ENCODE data around the gene UST.
A peak's percentile ranks its signal among the peaks of the same experiment; 100 is the strongest.
"Not testable (repeated sequence)": the region's sequence is repeated elsewhere in the genome, so short reads cannot be mapped to it uniquely, and the experiment has no call there.

The UST gene

GRCh38 chr6:148904896-148905870 lies 158.4 kb downstream of the UST start:
- DNase-seq (ENCODE audit: low read depth): no peak

- DNase-seq (ENCODE audit: low read depth): no peak
Measured at GRCh38 chr6:148905901-148906300, 159.1 kb downstream of the UST start.

GRCh38 chr6:148906386-148906785 lies 159.6 kb downstream of the UST start:
- DNase-seq (ENCODE audit: low read depth): no peak

GRCh38 chr6:148907573-148907972 lies 160.7 kb downstream of the UST start:
- DNase-seq (ENCODE audit: low read depth): no peak

- no peak for DNase-seq (ENCODE audit: low read depth)
Measured at GRCh38 chr6:148912252-148912651, 165.4 kb downstream of the UST start.

GRCh38 chr6:148915810-148916209 lies 169.0 kb downstream of the UST start:
- DNase-seq (ENCODE audit: low read depth): no peak

- DNase-seq (ENCODE audit: low read depth): not testable (repeated sequence)
Measured at GRCh38 chr6:148916485-148916884, 169.7 kb downstream of the UST start.

GRCh38 chr6:148924226-148925012 lies 177.6 kb downstream of the UST start:
- no peak for DNase-seq (ENCODE audit: low read depth)

GRCh38 chr6:148925701-148926100 lies 178.9 kb downstream of the UST start:
- no peak for DNase-seq (ENCODE audit: low read depth)

GRCh38 chr6:148926478-148926877 lies 179.6 kb downstream of the UST start:
- no peak for DNase-seq (ENCODE audit: low read depth)

- no peak for DNase-seq (ENCODE audit: low read depth)
Measured at GRCh38 chr6:148927586-148927985, 180.8 kb downstream of the UST start.

GRCh38 chr6:148928811-148929210 lies 182.0 kb downstream of the UST start:
- DNase-seq (ENCODE audit: low read depth): no peak

GRCh38 chr6:148932208-148932607 lies 185.4 kb downstream of the UST start:
- no peak for DNase-seq (ENCODE audit: low read depth)

GRCh38 chr6:148932731-148933130 lies 185.9 kb downstream of the UST start:
- DNase-seq (ENCODE audit: low read depth): no peak

- no peak for DNase-seq (ENCODE audit: low read depth)
Measured at GRCh38 chr6:148934539-148934938, 187.7 kb downstream of the UST start.

GRCh38 chr6:148934961-148935360 lies 188.1 kb downstream of the UST start:
- DNase-seq (ENCODE audit: low read depth): no peak

GRCh38 chr6:148935705-148936435 lies 189.0 kb downstream of the UST start:
- DNase-seq (ENCODE audit: low read depth): no peak

- no peak for DNase-seq (ENCODE audit: low read depth)
Measured at GRCh38 chr6:148943451-148943850, 196.6 kb downstream of the UST start.

- no peak for DNase-seq (ENCODE audit: low read depth)
Measured at GRCh38 chr6:148944608-148945007, 197.8 kb downstream of the UST start.

GRCh38 chr6:148945301-148946021 lies 198.6 kb downstream of the UST start:
- no peak for DNase-seq (ENCODE audit: low read depth)

GRCh38 chr6:148947621-148948444 lies 201.0 kb downstream of the UST start:
- peak; percentile 54 for DNase-seq (ENCODE audit: low read depth)
